SKM-1 treated with dmso at 0.1 percent for 144 hours (cell line): ENCODE measurements around the gene GLTPD2.

Experiments
- DNase-seq: peaks from one replicate; lab custom pipeline; 2025; ENCODE audit not compliant: unreplicated experiment; lab: John Stamatoyannopoulos, UW

GLTPD2 gene

DNA sequence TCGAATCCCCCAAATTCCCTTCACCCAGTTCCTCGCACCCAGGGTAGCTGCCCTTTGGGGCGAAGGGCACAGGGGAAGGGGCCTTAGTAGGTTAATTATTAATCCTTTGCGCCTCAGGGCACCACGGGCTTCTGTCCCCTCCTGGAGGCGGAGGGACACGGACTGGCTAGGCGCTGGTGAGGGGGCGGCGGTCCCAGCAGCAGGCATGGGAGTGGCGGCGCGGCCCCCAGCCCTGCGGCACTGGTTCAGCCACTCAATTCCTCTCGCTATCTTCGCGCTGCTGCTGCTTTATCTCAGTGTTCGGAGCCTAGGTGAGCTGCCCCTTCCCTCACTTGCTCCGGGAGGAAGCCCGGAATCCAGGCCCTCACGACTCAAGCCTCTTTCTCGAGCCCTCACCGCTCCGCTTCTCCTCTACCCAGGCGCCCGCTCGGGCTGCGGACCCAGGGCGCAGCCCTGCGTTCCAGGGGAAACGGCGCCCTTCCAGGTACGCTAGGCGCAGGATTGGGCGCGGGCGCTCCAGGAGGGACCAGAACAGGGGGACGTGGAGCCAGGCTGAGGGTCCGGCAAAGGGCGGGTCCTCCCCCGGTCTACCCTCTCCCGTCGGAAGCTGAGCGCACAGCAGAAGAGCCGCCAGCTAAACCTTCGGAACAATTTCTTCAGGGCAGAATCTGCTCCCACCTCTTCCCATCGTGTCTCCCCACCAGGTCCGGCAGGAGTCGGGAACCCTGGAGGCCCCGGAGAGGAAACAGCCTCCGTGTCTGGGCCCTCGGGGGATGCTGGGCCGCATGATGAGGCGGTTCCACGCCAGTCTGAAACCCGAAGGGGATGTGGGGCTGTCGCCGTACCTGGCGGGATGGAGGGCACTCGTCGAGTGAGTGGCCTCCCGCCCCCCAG is at the start of gene GLTPD2:
Gene GLTPD2 (plus strand): TSS at position 158 of the 894 bp plus-strand sequence. CDS start 48 bp downstream, at position 206.
- DNase-seq = no peak

DNA sequence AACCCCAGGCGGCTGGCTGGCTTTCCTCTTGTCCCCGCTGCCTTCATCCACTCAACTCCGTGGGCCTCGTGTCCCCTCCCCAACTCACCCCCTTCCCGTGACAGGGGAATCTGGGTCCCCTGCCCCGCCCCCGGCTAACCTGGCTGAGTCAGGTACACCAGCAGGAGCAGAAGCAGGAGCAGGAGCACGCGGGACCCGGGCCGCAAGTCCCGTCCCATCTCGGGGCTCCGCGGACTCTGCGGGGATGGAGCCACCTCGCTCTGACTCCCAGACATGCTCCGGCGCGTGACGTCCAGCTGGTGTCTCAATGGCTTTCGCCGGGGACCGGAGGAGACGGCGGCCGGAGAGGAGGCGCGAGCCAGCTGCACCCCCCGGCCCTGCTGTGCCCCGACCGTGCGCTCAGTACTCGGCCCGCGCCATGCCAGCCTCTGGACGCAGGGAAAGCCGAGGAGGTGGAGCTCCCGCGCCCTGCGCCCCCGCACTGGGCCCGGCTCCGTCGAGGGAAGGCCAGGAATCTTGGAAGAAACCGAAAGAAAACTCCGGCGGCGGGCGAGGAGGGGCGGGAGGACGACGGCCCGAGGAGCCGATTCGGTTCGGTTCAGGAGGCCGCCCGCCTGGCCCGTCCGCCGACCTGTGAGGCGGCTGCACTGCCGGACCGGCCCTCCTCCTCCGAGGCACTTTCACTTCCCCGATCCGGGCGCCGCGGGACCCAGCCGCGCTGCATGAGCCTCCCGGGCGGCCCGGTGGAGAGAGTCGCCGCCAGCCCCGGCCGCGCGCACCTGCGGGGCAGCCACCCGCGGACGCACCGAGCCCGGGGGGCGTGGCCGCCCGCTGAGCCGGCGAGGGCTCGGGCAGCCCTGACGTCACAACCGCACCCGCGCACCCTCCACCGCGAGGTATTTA is 49.4 kb upstream of the GLTPD2 start, which contains the start of the genes CXCL16 and ZMYND15:
Gene CXCL16 (minus strand): TSS at position 807 of the 903 bp plus-strand sequence. CDS start 589 bp downstream, at position 218.
Gene ZMYND15 (plus strand): TSS at position 712 of the 903 bp plus-strand sequence. CDS start 716 bp downstream, outside the sequence.
- DNase-seq = no peak

DNA sequence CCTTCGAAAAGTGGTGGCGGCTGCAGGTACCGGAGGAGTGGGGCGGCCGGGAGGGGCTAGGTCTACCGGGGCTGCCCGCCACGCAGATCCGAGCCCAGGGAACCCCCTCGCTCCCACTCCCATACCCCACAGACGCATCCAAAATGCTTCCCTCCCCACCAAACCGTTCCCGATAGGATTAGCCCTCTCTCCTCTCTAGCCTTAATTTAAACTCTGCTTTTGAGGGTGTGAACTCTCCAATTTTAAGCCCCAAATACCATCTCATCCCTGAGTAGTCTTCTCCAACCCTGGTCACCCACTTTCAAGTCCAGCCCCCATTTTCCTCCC is 48.8 kb upstream of the GLTPD2 start:
- no peak for DNase-seq

DNA sequence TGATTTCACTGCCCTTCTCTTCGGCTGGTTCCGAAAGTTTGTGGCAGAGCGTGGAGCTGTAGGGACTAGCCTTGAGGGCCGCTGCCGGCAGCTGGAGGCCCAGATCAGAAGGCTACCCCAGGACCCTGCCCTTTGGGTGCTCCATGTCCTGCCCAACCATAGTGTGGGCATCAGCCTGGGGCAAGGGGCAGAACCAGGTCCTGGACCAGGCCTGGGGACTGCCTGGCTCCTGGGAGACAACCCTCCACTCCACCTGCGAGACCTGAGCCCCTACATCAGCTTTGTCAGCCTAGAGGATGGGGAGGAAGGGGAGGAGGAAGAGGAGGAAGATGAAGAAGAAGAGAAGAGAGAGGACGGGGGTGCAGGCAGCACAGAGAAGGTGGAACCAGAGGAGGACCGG is 48.2 kb upstream of the GLTPD2 start:
- DNase-seq = no peak

DNA sequence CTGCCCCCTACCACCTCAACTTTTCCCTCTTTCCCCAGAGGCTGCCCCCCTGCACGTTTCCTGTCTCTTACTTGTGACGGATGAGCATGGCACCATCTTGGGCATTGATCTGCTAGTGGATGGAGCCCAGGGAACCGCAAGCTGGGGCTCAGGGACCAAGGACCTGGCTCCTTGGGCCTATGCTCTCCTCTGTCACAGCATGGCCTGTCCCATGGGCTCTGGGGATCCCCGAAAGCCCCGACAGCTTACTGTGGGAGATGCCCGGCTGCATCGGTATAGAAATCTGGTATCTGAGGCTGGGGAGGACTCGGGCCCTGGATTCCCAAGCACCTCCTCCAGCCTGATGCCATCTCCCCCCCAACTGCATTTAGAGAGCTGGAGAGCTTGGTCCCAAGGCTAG is 47.2 kb upstream of the GLTPD2 start:
- no peak for DNase-seq

DNA sequence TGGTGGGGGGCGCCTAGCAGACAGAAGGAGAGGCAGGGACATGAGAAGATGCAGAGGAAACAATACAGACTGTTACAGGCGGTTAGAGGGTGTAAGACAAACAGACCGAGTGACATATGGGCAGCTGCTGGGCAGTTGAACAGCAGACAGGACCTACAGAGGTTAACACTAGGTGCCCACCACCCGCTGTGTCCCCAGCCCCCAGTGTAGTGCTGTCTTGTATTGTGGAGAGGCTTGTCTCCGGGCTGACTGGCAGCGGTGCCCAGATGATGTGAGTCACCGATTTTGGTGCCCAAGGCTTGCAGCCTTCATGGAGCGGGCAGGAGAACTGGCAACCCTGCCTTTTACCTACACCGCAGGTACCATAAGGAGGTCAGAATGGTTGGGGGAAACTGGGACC is 46.6 kb upstream of the GLTPD2 start:
- DNase-seq = no peak

DNA sequence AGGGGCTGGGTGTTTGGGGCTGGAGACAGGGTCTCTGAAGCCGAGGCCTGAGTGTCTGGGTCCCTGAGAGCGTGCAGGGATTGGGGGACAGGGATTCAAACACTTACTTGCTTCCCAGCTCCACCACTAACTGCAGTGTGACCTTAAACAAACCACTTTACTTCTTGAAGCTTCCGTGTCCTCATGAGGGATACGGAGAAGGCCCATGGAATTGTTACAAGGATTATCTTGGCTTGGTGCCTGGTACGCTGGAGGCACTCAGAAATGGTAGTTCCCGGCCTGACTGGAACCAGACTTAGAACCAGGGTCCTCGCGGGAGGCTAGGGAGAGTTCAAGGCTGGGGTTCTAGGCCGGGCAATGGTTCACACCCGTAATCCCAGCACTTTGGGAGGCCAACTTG is 46.1 kb upstream of the GLTPD2 start:
- DNase-seq = no peak

DNA sequence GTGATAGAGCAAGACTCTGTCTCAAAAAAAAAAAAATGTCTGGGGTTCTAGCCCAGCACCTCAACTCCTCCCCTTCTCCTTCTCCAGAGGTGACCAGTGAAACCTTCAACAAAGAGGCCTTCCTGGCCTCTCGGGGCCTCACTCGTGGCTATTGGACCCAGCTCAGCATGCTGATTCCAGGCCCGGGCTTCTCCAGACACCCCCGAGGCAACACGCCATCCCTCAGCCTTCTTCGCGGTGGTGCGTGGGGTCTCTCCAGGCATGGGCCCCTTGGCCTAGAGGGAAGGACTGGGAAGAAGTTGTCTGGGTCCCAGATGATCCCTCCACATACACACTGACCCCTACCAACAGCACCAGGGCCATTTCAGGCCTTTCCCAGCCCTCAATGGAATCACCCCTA is 45.5 kb upstream of the GLTPD2 start:
- DNase-seq = no peak

DNA sequence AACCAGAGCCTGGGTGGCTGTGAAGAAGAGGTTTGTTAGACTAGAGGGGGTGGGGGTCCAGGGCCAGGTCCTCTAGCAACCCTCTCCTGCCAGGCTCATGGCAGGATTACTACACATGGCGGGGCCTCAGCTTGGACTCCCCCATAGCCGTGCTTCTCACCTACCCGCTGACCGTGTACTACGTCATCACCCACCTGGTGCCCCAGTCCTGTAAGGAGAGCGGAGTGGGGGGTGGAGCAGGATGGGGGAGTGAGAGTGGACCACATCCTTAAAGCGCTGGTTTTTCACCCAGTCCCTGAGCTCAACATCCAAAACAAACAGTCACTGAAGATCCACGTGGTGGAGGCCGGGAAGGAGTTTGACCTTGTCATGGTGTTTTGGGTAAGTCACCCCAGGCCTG is 44.9 kb upstream of the GLTPD2 start:
- no peak for DNase-seq

DNA sequence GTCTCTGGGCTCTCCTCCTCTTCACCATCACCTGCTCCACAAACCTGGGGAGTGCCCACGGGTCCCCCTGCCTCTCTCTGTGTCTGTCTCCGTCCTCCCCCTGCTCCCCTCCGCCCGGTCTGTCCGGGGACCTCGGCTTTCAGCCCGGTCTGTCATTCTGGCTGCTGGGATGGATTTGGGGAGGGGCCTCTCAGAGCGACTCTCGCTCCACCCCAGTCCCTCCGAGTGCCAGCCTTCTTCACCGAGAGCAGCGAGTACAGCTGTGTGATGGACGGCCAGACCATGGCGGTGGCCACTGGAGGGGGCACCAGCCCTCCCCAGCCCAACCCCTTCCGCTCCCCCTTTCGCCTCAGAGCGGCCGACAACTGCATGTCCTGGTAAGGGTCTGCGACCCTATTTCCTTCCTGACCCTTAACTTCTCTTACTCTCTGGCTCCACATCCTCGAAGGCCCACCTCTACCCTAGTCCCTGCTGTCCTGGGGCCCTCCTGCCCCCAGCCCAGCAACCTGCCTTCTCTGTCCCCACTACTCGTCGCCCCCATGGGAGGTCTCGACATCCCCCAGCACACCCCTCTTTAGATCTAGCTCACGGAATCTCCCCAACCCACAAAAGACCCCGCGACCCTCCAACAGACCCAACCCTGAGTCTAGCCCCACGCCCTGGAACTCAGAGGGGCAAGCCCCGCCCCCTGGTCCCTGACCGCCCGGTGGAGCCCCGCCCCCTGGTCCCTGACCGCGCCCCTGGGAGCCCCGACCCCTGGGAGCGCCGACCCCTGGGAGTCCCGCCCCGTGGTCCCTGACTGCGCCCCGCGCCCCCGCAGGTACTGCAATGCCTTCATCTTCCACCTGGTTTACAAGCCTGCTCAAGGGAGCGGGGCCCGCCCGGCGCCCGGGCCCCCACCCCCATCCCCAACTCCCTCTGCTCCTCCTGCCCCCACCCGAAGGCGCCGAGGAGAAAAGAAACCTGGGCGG is 43.5 kb upstream of the GLTPD2 start:
- DNase-seq = no peak

DNA sequence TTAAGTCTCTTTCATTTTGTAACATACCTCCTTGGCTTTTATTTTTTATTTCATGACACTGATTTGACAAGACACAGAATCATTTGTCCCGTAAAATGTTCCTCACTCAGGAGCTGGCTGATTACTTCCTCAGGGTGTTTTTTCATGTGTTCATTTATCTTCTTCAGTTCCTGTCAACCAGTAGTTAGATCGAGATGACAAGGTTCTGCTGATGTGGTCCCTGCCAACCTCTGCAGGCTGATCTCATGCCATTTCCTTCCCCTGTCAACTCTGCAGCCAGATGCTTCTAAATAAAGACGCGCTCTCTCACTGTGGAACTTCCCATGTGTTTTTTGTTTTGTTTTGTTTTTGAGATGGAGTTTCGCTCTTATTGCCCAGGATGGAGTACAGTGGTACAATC is 40.9 kb upstream of the GLTPD2 start:
- no peak for DNase-seq

DNA sequence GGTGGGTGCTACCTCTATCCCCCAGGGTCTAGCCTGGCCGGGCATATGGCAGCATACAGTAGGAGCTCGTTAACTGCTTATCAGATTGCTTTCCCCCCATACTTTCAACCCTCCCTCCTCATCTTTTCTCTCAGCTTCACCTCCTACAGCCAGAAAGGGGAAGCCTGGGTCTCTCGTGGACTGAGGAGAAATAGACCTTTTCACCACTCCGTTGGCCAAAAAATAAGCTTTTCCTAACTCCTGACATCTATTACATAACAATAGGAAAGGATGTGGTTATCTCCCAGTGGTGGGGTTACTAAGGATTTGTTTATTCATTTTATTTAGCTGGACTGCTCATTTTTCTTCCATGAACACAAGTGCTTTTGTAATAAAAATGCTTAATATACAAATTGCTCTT is 40.1 kb upstream of the GLTPD2 start:
- DNase-seq = no peak

DNA sequence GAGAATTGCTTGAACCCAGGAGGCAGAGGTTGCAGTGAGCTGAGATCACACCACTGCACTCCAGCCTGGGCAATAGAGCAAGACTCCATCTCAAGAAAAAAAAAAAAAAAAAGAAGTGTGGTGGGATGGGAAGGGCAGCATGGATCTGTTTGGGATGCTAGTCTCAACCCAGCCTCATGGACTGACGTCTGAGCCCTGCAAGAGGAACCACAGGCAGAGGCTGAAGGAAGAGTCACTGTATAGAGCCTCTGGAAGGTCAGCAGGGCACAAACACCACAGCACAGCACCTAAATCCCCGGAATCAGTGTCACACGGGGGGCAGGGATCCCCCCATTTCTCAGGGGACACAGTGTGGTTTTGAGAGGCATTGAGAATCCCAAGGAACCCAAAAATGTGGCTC is 38.2 kb upstream of the GLTPD2 start:
- no peak for DNase-seq

DNA sequence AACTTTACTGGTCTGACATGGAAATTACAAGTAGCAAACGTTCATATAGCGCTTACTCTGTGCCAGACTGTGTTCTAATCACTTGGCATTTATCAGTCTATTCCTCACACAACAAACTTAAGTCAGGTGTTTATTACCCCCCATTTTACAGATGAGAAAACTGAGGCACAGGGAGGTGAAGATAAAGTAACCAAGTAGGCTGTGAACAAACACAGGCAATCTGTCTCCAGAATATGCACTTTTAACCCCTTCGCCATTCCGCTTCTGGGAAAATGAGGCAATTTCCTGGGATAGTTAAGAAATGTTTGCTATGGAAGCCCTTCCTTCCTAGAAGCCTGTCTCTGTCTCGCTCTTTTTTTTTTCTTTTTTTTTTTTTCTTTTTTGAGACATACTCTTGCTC is 36.8 kb upstream of the GLTPD2 start:
- DNase-seq = no peak

DNA sequence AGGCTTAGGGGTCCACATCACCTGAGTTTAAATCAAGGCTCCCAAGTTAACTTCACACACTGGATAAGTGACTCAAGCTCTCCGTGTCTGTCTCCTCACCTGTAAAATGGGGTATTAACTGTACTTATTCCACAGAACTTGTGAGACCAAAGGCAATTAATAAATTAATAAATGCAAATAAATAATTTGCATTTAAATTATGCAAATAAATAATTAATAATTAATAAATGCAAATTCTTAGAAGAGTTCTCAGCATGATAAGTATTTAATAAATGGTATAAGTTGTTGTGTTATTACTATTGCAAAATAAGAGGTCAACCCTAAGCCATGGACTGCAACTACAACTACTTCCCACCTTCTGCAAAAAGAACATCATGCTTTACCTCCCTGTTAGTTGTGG is 35.4 kb upstream of the GLTPD2 start:
- no peak for DNase-seq

DNA sequence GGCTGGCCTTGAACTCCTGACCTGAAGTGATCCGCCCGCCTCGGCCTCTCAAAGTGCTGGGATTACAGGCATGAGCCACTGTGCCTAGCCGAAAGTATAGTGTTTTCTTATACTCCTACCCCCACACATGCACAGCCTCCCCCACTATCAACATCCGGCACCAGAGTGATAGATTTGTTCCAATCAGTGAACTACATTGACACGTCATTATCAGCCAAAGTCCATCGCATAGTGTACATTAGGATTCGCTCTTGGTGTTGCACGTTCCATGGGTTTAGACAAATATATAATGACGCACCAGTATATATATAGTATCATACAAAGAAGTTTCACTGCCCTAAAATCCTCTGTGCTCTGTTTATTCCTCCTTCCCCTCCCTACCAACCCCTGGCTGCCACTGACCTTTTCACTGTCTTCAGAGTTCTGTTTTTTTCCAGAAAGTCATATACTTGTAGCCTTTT is 29.0 kb upstream of the GLTPD2 start:
- no peak for DNase-seq

DNA sequence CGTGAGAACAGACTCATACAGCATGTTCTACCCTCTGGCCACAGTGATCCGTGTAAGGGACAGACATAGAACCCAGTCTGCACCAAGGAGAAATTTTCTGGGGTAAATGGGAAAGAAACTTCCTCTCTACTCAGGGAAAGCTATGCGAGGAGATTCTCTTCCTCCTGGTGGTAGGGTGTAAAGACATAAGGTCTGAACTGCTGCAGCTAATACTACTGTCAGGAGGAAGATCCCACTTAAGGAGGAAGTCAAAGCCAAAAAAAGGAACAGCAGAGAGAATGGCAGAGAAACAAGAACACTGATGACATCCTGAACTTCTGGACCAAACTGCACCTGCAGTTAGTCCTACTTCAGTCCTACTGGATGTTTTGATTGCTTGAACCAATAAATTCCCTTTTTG is 24.2 kb upstream of the GLTPD2 start:
- peak; percentile 67 for DNase-seq

DNA sequence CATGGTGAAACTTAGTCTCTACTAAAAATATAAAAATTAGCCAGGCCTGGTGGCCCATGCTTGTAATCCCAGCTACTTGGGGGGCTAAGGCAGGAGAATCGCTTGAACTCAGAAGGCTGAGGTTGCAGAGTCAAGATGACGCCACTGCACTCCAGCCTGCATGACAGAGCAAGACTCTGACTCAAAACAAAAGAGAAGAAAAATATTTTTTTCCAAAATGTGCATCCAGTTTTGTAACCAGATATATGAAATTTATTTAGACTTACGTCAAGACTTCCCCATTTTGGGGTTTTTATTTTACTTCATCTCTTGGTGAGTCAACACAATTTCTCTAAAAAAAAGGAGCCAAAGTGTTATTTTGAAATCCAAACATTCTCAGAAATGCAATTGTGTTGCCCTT is 22.6 kb upstream of the GLTPD2 start:
- no peak for DNase-seq

DNA sequence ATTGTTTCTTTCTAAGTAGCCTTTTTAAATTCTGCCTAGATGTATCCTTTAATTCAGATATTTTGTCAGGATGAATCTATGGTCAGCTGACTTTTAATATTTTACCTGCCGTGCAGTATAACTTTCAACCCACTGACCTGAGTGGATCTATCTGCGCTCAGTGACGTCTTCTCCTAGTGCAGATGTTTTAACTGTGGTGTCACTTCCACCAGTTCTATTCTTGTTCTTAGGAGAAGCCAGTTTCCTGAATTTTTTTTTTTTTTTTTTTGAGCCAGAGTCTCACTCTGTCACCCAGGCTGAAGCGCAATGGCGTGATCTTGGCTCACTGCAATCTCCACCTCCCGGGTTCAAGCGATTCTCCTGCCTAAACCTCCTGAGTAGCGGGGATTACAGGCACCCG is 22.0 kb upstream of the GLTPD2 start:
- DNase-seq = no peak

DNA sequence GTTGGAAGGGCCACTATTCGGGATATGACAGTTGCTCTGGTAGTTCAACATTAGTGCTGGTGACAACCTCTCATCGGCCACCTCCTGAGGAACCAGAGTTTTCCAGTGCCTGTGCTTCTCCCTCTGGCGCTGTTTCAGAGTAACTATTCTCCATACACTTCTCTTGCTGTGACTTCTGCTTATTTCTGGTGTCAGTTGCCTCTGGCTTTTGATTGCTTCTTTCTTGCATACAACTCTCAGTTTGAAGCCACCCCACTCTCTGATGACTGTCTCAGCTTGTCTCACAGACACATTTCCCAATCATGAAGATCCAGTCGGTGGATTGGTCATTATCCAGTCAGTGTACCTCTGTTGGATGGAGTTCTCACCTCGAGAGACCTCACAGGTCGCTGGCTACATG is 20.5 kb upstream of the GLTPD2 start:
- DNase-seq = no peak

DNA sequence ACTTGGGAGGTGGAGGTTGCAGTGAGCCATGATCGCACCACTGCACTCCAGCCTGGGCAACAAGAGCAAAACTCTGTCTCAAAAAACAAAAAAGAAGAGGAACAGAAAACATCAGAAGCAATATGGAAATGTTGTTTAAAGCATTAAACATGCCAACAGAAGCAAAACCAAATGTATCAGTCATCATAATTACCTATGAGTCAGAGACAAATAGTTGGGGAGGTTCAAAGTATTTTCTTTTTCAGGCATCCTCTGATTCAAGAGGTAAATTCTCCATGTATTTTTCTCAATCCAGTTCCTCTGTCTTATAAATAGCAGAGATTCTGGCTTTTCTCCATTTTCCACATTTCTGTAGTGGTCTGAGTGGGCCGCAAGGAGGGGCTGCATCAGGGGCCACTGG is 19.1 kb upstream of the GLTPD2 start:
- DNase-seq = no peak
